GM18520 (cell line): ENCODE measurements around the gene PF4V1.

Experiments
- ATAC-seq: cut with Tn5 transposase; IDR thresholded peaks from one replicate; pipeline ENCODE4 v1.9.1; 2021; ENCODE audit not compliant: unreplicated experiment

Gene PF4V1, protein sequence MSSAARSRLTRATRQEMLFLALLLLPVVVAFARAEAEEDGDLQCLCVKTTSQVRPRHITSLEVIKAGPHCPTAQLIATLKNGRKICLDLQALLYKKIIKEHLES

DNA sequence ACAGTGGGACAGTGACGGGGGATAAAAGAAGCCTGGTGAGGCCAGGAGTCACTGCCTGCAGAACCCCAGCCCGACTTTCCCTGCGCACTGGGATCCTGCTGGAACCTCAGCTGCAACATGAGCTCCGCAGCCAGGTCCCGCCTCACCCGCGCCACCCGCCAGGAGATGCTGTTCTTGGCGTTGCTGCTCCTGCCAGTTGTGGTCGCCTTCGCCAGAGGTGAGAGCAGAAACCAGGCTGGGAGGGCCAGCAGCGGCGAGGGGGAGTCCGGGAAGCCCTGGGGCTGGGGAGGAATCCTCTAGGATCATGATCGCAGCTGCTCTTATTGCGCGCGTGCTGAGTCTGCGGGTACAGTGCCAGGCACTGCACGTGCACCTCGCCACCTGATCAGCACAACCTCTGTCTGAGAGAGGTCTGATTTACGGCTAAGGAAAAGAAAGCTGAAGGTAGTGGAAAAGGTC is at the start of gene PF4V1:
Gene PF4V1, plus strand, starts transcription at position 51 of the 459 bp plus-strand sequence. Its CDS starts 67 bp downstream, at position 118.
- no peak for ATAC-seq

DNA sequence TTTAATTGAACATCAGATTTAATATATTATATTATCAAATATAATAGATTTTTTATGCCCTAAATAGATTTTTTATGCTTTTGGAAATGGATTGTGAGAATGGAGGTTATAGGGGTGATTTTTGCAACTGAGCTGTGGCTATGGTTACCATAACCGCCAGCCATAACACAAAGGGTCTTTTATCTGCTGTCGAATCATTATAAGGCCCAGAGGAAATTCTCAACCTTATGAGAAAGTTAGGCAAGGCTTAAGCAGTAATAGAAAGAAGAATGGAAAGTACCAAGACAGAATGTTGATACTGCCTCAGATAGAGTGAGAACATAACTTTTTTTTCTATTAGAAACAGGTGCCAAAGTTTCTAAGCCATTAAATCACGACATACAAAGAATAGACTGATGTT is 42.9 kb upstream of the PF4V1 start:
- no peak for ATAC-seq

DNA sequence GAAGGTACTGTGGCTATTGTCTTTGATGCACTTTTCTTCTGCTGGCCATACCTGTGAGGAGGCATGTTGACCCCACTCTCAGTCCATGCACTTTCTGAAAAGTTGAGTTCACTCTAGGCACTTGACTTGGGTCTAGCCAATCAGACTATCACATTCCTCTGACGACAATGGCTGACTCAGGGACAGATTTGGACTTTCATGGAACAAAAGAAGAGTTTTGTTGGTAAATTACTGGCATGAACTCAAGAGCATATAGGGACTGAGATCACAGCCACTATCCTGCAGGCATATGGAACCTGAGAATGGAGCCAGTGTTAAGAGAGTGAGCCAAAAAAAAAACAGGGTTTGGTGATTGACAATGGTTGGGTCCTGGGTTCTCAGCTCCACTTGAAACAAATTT is 41.3 kb upstream of the PF4V1 start:
- no peak for ATAC-seq

DNA sequence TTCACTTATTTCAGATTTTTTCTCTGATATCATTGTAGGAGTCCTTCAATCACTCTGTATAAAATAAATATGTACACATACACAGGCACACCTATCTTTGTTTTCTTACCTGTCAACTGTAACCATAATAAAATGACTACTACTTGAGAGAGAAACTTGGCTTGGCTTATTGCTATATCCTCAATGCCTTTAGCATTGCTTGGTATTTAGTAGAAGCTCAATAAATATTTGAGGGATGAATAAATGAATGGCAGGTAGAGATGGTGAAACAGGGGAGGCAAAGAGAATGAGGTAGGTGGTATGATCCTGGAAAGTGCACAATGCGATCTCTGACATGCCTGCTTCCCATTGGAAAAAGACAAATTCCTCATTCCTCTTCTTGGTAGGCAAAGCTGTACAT is 38.4 kb upstream of the PF4V1 start:
- no peak for ATAC-seq

DNA sequence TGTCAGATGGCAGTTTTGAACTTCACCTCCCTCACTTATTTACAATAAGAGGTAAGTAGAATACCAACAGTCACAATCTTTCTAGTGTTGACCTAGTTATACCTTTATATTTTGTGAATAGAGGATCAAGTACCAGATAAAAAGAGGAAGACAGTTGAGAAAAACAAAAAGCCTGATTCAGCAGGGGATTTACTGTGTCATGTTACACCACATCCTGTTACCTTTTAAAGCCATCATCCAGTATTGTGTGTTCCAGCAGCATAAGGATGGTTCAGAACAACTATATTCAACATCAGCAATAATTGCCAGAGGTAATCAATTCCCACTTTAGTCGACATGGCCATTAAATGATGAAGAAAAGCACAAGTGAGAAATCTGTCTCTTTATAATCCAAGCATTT is 38.0 kb upstream of the PF4V1 start:
- no peak for ATAC-seq

DNA sequence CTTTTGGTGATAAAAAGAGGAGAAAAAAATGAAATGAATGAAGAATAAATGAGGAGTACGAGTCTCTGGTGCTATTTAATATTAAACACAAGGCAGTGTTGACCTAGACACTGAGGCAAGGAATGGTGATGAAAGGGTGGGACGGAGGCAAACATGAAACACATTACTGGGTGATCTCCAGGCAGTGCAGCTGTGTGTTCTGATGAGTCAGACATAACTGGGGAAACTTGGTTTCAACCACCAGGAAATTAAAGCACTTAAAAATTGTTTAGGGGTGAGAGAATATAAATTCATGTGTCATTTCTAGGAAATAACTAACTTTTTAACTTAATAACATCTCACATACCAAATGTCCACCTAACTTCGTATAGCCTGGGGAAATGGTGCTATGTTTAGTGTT is 36.3 kb upstream of the PF4V1 start:
- no peak for ATAC-seq

DNA sequence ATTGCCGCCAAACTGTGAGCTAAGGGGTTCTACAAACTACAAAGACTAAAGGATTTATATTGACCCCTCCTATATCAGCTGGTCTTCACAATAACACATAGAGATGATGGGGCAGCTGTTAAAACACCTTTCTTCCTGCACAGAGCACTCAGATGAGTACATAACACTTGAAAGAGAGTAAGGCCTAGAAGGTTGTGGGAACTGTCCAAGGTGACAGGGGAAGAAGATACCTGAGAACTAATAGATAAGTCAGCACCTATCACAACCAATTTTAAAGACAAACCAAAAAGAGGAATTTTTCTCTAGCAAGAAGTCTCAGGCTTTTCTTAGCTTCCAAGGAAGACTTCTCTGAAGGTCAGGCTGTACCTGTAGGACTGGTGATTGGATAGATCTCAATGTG is 35.8 kb upstream of the PF4V1 start:
- no peak for ATAC-seq

DNA sequence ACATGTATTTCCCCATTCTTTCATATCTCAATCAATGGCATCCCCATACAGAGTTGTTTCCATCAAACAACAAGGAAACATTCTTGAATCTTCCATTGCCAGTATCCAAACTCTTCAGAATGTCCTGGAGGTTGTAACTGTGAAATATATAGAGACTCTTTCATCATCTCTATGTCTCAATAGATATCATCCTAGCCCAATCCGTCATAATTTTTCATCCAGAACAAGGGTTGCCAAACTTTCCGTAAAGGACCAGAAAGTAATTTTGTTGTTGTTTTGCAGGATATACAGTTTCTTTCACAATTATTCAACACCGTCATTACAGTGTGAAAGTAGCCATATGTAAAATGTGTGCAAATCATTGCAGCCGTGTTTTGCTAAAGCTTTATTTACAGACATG is 31.8 kb upstream of the PF4V1 start:
- no peak for ATAC-seq

DNA sequence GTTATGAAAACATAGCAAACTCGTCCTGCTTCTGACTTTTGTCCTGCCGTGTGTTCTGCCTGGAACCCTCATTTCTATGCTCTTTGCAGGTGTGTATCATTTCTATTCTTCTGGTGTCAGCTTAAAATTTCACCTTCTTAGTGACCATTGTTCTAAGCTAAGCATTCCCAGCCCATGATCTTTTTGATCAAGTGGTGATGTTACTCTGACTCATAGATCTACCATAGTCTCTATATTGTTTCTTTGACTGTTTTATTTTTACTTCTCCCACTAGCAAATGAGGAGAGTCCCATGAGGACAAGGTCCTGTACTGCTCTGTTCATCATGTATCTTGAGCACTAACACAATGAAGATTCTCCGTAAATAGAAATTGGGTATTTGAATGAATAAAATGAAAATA is 30.7 kb upstream of the PF4V1 start:
- no peak for ATAC-seq

DNA sequence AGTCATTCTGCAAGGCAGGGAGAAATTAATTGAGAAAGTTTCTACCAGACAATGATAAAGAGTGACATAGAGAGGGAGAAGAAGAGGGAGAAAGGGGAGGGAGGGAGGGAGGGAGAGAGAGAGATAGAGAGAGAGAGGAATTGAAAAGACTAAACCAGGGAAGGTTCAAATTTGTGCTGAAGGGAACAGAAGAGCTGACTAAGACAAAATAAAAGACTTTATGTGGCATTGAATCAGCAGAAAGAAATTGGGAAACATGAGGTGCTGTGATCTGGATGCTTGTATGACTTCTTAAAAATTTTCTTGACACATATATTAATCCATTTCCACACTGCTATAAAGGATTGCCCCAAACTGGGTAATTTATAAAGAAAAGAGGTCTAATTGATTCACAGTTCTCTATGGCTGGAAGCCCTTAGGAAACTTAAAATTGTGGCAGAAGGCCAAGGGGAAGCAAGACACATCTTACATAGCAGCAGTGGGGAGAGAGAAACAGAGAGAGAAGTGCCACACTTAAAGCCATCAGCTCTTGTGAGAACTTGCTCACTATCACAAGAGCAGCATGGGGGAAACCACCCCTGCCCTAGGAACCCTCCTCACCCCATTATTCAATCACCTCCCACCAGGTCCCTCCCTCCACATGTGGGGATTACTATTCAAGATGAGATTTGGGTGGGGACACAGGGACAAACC is 30.1 kb upstream of the PF4V1 start:
- ATAC-seq: no peak

DNA sequence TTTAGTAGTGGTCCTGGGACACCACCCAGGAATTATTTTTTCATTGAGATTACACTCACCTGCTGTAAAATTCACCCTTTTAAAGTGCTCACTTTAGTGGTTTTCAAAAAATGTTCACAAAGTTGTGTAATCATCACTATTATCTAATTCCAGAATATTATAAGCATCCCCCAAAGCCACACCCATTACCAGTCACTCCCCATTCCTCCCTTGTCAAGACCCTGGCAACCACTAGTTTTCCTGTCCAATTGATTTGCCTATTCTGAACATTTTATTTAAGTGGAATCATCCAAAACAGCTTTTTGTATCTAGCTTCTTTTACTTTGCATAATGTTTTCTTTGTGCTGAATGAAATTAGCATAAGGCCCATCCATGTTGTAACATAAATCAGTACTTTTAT is 29.3 kb upstream of the PF4V1 start:
- no peak for ATAC-seq

DNA sequence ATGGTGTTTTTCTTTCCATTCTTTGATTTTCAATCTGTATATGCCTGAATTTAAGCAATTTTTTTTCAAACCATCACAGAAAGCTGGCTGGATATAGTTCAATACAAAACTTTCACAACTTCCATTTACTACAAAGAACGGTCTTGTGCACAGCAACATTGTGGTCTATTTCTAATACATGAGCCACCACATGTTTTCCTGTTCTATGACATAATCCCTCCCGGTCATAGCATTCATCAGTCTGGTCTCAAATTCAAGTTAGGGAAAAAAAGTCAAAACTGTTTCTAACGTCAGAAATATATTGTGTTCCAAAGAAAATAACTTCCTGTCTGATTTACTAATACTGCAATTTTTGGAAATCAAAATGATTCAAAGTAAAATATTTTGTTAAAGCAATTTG is 24.1 kb upstream of the PF4V1 start:
- ATAC-seq: no peak

DNA sequence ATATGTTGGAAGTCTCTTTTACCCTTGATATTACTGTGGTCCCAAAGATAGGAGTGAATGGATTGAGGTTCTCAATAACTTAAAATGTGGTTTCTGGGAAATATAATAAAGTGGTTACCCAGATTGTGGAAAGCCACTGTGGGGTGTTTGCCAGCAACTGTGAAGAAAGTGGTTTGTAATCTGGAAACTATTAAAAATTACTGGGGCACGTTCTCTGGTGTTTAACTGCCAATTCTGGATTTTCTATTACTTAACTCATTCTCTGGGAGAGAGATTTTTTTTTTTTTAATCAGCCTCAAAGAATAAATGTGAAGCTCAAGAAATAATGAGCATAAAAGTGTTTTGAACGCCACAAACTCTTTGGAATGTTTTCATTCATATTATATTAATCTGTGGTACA is 21.5 kb upstream of the PF4V1 start:
- no peak for ATAC-seq

DNA sequence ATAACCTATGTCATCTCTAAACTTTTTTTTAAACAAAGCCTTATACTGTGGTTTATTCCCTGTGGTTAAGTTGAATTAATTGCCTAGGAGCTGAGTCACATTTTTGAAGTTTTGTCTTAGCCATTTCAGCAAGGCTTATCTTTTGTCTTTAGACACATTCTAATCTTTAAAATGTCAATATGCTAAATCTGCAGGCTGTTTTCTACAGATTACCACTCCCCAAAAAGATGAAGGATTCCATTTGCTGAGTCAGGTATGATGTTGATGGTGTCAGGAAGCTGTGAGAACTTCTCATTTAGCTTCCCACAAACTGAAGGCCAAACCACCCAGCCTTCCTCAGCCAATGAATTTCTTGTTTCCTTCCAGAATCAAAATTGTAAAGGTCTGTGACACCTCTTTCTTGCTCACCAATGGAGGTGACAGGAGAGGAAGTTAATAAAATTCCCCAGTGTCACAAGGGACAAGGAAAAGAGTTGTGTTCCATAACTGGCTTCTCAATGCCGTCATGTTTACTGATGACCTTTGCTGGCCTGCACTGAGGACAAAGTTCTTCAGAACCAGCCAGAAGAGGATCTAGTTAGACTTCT is 20.4 kb upstream of the PF4V1 start:
- no peak for ATAC-seq

DNA sequence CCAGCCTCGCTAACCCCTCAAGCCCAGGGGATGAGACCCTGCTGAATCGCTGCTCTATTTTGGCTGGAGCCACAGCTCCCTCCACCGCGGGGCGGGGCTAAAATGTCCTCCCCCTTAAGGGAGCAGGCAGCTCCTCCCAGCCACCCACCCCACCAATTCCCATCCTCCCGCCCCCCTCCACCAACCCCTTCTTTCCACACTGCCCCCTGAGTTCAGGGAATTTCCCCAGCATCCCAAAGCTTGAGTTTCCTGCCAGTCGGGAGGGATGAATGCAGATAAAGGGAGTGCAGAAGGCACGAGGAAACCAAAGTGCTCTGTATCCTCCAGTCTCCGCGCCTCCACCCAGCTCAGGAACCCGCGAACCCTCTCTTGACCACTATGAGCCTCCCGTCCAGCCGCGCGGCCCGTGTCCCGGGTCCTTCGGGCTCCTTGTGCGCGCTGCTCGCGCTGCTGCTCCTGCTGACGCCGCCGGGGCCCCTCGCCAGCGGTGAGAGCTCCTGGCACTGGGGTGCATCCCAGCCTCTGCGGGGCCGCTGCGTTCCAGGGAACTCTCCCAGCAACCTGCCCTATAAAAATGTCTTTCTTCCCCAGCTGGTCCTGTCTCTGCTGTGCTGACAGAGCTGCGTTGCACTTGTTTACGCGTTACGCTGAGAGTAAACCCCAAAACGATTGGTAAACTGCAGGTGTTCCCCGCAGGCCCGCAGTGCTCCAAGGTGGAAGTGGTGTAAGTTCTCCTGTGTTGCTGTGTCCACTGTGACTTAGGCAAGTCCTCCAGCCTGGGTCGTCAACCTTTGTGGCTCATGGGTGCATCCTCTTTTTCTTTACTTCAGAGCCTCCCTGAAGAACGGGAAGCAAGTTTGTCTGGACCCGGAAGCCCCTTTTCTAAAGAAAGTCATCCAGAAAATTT is 16.5 kb upstream of the PF4V1 start, which contains the start of gene CXCL6:
Gene CXCL6, plus strand, starts transcription at position 306 of the 907 bp plus-strand sequence. Its CDS starts 73 bp downstream, at position 379.
- ATAC-seq: no peak

DNA sequence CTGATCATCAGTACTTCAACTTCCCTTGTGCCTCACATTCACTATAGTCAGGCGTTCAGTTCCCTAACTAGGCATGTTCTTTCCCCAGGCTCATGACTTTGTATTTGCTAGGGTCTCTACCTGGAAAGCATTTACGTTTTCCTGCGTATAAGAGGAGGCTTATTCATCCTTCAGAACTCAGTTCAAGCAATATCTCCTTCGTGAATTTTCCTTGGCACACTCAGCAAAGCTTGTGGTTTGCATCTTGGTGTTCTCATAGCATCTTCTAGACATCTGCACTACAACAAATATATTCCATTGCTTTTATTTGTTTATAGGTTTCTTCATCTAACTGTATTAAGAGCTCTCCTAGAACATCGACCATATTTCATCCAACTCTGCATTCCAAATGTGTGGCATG is 14.0 kb upstream of the PF4V1 start:
- no peak for ATAC-seq

DNA sequence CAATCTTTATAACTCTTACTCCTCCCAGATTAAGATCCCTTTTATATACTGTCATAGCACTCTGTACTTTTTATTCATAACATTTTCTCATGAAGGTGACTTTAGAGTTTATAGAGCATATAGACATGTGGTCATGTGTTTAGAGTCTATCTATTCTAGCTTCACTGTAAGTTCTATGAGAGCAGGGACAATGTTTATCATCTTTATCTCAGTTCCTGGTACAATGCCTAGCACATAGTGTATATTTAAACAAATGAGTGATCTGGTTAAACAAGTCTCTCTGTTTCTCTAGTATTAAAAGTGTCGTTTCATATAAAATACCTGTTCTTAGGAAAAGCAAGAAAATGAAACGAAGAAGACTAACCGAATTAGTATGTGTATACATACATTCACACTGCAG is 13.4 kb upstream of the PF4V1 start:
- no peak for ATAC-seq

DNA sequence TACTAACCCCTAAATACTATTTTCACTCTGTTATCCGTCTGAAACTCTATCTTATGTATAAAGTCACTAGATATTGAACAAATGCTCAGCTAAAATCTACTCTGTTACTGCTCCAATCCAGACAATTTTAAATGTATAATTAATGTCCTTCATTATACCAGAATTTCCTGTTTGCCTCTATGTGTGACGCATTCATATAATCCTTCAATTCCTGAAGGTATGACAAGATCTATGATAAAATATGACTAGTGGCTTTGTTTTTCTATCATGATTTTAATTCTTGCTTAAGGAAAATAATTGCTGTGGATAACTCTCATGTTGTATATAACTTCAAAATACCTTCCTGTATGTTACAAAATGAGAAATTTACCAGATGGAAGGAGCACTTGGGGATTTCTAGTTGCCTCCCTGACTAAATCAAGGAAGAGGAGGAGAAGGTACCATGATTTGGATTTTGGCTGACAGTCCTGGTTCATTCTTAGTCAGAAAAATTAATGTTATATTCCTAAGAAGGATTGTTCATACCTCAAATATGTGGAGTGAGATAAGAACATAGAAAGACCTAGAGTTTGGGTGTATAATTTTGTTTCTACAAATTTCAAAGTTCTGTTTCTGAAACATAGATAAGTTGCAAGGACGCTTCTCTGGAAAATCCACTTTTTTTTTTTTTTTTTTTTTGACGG is 11.7 kb upstream of the PF4V1 start:
- ATAC-seq: no peak

DNA sequence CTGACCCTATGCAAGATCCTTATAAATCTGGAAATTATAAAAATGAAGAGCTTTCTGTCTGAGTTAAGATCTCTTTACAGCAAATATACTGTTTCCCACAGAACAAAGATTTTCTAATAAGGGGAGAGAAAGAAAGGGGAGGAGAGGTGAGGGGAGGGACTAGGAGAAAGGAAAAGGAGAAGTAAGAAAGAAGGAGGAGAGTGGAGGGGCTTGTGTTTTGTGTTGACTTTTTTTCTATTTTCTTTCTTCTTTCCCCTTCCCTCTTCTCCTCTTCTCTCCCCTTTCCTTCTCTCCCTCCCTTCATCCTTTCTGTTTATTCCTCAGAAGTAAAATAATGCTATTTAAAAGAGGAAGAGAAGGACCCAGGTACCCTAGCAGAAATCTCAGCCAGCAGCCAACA is 10.4 kb upstream of the PF4V1 start:
- no peak for ATAC-seq

DNA sequence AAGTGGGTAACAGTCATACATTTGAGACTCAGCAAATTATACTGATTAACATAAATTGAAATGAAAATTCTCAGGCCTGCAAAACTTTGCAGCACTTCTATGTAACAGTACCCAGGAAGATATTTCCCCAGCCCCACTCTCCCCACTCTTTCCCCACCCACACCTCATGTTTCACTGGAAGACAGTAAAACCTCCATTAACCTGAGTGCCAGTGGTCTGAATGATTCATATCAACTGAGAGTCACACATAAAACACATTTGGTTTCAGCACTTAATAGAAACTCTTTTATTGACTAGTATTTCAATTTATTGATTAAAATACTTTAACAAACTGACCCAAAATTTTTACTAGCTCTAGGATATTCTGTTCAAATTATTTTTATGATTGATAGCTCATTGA is 9.7 kb upstream of the PF4V1 start:
- ATAC-seq: no peak

DNA sequence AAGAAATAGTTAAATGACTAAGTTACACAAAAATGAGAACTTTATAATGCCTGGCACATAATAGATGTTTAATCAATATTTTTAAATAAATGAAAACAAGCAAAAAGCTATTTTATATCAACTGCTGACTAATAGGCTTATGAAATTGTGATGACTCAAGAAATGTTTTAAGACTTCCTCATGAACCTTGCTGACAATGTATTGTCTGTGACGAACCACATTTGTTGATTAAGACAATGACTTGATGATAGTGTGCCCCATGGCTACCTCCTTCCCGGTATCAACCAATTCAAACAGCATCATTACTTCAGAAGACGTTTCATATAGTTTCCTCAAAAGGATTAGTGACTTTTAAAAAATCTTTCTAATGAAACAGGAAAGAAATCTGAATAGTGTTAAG is 8.8 kb upstream of the PF4V1 start:
- ATAC-seq: no peak
